WTC11 (cell line): ENCODE measurements around the gene COL5A3.

ENCODE experiments used
- CBFB ChIP-seq: sonication (generic); formaldehyde crosslinking; IDR thresholded peaks from 2 replicates; pipeline ENCODE4 v1.8.1; 2022; ENCODE audit warnings: mild to moderate bottlenecking, low read depth, missing genetic modification reagents
- ESRRA ChIP-seq: sonication (generic); formaldehyde crosslinking; IDR thresholded peaks from 2 replicates; pipeline ENCODE4 v1.8.1; 2022; ENCODE audit warnings: mild to moderate bottlenecking, missing genetic modification reagents, borderline replicate concordance
- FOXJ3 ChIP-seq: sonication (generic); formaldehyde crosslinking; IDR thresholded peaks from 2 replicates; pipeline ENCODE4 v1.9.0; 2021; ENCODE audit warnings: missing genetic modification reagents, mild to moderate bottlenecking, borderline replicate concordance
- IRF2 ChIP-seq: sonication (generic); formaldehyde crosslinking; IDR thresholded peaks from 2 replicates; pipeline ENCODE4 v1.8.0; 2022; ENCODE audit warnings: low read depth, missing genetic modification reagents, borderline replicate concordance
- NR3C1 ChIP-seq: sonication (generic); formaldehyde crosslinking; conservative IDR thresholded peaks from 2 replicates; pipeline ENCODE4 v1.8.1; 2023; ENCODE audit warnings: low read depth, mild to moderate bottlenecking, missing genetic modification reagents
- SP1 ChIP-seq: sonication (generic); formaldehyde crosslinking; conservative IDR thresholded peaks from 2 replicates; pipeline ENCODE4 v1.8.1; 2022; ENCODE audit warnings: missing genetic modification reagents
- TP53 ChIP-seq: sonication (generic); formaldehyde crosslinking; IDR thresholded peaks from 2 replicates; pipeline ENCODE4 v1.8.1; 2023; ENCODE audit warnings: mild to moderate bottlenecking, missing genetic modification reagents
- TF ChIP-seq, protein P1 (sequence below): fragments of 200-600 bp; IDR thresholded peaks from 2 replicates; pipeline ENCODE4 v1.8.0; 2022; ENCODE audit warnings: antibody characterized with exemption
- TF ChIP-seq, protein P2 (sequence below): sonication (generic); formaldehyde crosslinking; IDR thresholded peaks from 2 replicates; pipeline ENCODE4 v1.8.0; 2022; ENCODE audit warnings: mild to moderate bottlenecking, missing genetic modification reagents
- TF ChIP-seq, protein P3 (sequence below): sonication (generic); formaldehyde crosslinking; IDR thresholded peaks from 2 replicates; pipeline ENCODE4 v1.8.0; 2023; ENCODE audit warnings: missing genetic modification reagents, mild to moderate bottlenecking, borderline replicate concordance
- TF ChIP-seq, protein P4 (sequence below): sonication (generic); formaldehyde crosslinking; IDR thresholded peaks from 2 replicates; pipeline ENCODE4 v1.8.1; 2023; ENCODE audit warnings: mild to moderate bottlenecking, missing genetic modification reagents, moderate library complexity
- TF ChIP-seq, protein P5 (sequence below): sonication (generic); formaldehyde crosslinking; IDR thresholded peaks from 2 replicates; pipeline ENCODE4 v1.8.0; 2022; ENCODE audit warnings: missing genetic modification reagents
- TF ChIP-seq, protein P6 (sequence below): sonication (generic); formaldehyde crosslinking; IDR thresholded peaks from 2 replicates; pipeline ENCODE4 v1.8.1; 2023; ENCODE audit warnings: mild to moderate bottlenecking, missing genetic modification reagents

DNA sequence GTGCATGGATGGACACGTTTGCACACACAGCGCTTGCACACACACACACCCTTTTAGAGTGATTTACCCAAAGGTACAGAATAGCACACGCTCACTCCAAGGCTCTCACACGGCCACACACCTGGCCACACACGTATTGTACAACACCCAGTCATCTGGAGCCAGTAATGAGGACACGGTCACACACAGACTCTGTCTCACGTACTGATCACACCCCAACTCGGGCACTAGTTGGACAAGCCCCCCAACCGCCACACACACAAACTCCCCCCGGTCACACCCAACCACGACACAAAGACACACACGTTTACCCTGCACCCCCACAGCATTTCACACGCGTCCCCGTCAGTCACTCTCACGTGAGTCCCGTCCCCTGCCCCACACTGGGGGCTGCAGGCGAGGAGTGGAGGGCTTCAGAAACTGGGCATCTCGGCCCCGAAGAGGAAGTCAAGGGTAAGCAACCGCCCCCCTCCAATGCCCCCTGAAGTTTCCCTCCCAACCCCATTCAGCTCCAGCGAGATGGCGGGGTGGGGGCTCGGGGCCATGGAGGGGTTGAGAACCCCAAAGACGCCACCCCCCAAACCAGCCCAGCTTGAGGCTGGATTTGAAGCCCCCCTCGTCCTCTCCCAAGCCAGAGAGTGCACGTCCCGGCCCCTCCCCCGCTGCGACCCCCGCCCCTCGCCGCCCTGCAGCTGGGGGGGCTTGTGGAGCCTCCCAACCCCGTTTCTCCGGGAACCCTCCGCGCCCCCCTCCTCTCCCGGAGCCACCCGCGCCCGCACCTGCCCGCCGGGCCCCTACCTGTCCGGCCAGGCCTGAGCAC, 74.6 kb downstream of the COL5A3 start:
- TF ChIP-seq, protein P1, sequence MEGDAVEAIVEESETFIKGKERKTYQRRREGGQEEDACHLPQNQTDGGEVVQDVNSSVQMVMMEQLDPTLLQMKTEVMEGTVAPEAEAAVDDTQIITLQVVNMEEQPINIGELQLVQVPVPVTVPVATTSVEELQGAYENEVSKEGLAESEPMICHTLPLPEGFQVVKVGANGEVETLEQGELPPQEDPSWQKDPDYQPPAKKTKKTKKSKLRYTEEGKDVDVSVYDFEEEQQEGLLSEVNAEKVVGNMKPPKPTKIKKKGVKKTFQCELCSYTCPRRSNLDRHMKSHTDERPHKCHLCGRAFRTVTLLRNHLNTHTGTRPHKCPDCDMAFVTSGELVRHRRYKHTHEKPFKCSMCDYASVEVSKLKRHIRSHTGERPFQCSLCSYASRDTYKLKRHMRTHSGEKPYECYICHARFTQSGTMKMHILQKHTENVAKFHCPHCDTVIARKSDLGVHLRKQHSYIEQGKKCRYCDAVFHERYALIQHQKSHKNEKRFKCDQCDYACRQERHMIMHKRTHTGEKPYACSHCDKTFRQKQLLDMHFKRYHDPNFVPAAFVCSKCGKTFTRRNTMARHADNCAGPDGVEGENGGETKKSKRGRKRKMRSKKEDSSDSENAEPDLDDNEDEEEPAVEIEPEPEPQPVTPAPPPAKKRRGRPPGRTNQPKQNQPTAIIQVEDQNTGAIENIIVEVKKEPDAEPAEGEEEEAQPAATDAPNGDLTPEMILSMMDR: no peak
- TF ChIP-seq TP53 (CRISPR knock-in tag) (no peak), CBFB (CRISPR knock-in tag) (no peak), NR3C1 (no peak), IRF2 (CRISPR knock-in tag) (no peak), FOXJ3 (CRISPR knock-in tag) (no peak), ESRRA (CRISPR knock-in tag) (no peak), SP1 (CRISPR knock-in tag) (no peak)
- TF ChIP-seq, protein P2, sequence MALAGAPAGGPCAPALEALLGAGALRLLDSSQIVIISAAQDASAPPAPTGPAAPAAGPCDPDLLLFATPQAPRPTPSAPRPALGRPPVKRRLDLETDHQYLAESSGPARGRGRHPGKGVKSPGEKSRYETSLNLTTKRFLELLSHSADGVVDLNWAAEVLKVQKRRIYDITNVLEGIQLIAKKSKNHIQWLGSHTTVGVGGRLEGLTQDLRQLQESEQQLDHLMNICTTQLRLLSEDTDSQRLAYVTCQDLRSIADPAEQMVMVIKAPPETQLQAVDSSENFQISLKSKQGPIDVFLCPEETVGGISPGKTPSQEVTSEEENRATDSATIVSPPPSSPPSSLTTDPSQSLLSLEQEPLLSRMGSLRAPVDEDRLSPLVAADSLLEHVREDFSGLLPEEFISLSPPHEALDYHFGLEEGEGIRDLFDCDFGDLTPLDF: no peak
- TF ChIP-seq, protein P3, sequence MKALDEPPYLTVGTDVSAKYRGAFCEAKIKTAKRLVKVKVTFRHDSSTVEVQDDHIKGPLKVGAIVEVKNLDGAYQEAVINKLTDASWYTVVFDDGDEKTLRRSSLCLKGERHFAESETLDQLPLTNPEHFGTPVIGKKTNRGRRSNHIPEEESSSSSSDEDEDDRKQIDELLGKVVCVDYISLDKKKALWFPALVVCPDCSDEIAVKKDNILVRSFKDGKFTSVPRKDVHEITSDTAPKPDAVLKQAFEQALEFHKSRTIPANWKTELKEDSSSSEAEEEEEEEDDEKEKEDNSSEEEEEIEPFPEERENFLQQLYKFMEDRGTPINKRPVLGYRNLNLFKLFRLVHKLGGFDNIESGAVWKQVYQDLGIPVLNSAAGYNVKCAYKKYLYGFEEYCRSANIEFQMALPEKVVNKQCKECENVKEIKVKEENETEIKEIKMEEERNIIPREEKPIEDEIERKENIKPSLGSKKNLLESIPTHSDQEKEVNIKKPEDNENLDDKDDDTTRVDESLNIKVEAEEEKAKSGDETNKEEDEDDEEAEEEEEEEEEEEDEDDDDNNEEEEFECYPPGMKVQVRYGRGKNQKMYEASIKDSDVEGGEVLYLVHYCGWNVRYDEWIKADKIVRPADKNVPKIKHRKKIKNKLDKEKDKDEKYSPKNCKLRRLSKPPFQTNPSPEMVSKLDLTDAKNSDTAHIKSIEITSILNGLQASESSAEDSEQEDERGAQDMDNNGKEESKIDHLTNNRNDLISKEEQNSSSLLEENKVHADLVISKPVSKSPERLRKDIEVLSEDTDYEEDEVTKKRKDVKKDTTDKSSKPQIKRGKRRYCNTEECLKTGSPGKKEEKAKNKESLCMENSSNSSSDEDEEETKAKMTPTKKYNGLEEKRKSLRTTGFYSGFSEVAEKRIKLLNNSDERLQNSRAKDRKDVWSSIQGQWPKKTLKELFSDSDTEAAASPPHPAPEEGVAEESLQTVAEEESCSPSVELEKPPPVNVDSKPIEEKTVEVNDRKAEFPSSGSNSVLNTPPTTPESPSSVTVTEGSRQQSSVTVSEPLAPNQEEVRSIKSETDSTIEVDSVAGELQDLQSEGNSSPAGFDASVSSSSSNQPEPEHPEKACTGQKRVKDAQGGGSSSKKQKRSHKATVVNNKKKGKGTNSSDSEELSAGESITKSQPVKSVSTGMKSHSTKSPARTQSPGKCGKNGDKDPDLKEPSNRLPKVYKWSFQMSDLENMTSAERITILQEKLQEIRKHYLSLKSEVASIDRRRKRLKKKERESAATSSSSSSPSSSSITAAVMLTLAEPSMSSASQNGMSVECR: no peak
- TF ChIP-seq, protein P4, sequence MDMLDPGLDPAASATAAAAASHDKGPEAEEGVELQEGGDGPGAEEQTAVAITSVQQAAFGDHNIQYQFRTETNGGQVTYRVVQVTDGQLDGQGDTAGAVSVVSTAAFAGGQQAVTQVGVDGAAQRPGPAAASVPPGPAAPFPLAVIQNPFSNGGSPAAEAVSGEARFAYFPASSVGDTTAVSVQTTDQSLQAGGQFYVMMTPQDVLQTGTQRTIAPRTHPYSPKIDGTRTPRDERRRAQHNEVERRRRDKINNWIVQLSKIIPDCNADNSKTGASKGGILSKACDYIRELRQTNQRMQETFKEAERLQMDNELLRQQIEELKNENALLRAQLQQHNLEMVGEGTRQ (CRISPR knock-in tag): no peak
- TF ChIP-seq, protein P5, sequence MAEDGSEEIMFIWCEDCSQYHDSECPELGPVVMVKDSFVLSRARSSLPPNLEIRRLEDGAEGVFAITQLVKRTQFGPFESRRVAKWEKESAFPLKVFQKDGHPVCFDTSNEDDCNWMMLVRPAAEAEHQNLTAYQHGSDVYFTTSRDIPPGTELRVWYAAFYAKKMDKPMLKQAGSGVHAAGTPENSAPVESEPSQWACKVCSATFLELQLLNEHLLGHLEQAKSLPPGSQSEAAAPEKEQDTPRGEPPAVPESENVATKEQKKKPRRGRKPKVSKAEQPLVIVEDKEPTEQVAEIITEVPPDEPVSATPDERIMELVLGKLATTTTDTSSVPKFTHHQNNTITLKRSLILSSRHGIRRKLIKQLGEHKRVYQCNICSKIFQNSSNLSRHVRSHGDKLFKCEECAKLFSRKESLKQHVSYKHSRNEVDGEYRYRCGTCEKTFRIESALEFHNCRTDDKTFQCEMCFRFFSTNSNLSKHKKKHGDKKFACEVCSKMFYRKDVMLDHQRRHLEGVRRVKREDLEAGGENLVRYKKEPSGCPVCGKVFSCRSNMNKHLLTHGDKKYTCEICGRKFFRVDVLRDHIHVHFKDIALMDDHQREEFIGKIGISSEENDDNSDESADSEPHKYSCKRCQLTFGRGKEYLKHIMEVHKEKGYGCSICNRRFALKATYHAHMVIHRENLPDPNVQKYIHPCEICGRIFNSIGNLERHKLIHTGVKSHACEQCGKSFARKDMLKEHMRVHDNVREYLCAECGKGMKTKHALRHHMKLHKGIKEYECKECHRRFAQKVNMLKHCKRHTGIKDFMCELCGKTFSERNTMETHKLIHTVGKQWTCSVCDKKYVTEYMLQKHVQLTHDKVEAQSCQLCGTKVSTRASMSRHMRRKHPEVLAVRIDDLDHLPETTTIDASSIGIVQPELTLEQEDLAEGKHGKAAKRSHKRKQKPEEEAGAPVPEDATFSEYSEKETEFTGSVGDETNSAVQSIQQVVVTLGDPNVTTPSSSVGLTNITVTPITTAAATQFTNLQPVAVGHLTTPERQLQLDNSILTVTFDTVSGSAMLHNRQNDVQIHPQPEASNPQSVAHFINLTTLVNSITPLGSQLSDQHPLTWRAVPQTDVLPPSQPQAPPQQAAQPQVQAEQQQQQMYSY (CRISPR knock-in tag): no peak
- TF ChIP-seq, protein P6, sequence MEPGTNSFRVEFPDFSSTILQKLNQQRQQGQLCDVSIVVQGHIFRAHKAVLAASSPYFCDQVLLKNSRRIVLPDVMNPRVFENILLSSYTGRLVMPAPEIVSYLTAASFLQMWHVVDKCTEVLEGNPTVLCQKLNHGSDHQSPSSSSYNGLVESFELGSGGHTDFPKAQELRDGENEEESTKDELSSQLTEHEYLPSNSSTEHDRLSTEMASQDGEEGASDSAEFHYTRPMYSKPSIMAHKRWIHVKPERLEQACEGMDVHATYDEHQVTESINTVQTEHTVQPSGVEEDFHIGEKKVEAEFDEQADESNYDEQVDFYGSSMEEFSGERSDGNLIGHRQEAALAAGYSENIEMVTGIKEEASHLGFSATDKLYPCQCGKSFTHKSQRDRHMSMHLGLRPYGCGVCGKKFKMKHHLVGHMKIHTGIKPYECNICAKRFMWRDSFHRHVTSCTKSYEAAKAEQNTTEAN (CRISPR knock-in tag): peak; percentile 97
